NT2/D1 (cell line): ENCODE data around the gene ABHD12.

Experiments
- DNase-seq: peaks from one replicate; pipeline ENCODE4 v3.0.0-alpha.2; 2011; ENCODE audit warnings: low read depth, low spot score
- H3K27me3 ChIP-seq: 2 replicates; pipeline ENCODE4 v1.6.0; 2011; ENCODE audit warnings: mild to moderate bottlenecking; ENCODE audit not compliant: insufficient read length, insufficient read depth
- H3K36me3 ChIP-seq: 2 replicates; pipeline ENCODE4 v1.6.1; 2011; ENCODE audit warnings: mild to moderate bottlenecking, low read length, mixed read lengths; ENCODE audit not compliant: insufficient read depth, insufficient read length
- H3K4me1 ChIP-seq: 2 replicates; pipeline ENCODE4 v1.5.1; 2011; ENCODE audit not compliant: insufficient read depth, insufficient read length
- H3K4me3 ChIP-seq: 2 replicates; pipeline ENCODE4 v1.5.1; 2011; ENCODE audit warnings: low read depth; ENCODE audit not compliant: insufficient read length
- H3K9ac ChIP-seq: 2 replicates; pipeline ENCODE4 v1.6.0; 2011; ENCODE audit warnings: low read depth; ENCODE audit not compliant: insufficient read length
- H3K9me3 ChIP-seq: 2 replicates; pipeline ENCODE4 v1.5.1; 2011; ENCODE audit warnings: mild to moderate bottlenecking, low read length; ENCODE audit not compliant: insufficient read depth
- SUZ12 ChIP-seq: IDR thresholded peaks from 2 replicates; pipeline ENCODE4 v1.6.1; 2011; ENCODE audit not compliant: insufficient read length, insufficient read depth; ENCODE audit errors: extremely low read depth
- YY1 ChIP-seq: IDR thresholded peaks from 2 replicates; pipeline ENCODE4 v1.6.1; 2011; ENCODE audit not compliant: insufficient read length, insufficient read depth
- ZNF274 ChIP-seq: IDR thresholded peaks from 2 replicates; pipeline ENCODE4 v1.6.1; 2011; ENCODE audit warnings: mild to moderate bottlenecking, low read depth, low read length

ABHD12 gene

DNA sequence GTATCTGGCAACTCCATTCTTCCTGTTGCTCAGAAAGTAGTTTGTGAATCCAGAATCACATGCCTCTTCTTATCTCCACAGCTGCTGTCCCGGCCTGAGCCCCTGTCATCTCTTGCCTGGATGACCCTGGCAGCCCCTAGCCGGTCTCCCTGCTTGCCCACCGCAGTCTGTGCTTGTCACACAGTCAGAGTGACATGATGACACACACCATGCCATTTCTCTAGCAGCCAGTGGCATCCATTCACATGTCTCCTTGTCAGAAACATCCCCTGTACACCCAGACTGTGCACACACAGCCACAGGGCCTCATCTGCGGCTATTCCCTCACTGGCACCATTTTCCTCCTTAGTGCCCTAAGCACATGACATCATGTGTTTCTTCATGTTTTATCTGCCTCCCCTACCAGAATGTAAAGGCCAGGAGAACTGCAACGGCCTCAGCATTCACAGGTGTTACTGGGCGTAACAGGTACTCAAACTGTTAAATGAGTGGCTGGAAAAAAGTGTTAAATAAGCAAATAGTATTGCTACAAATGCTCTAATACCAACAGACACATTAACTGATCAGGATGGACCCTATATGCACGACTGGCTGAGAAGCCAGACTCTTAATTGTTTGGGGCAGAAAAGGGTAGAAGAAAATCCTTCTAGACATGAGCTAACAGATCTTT is 9.6 kb downstream of the ABHD12 start:
- H3K4me3 ChIP-seq, result no peak overlapping the region
- H3K4me1 ChIP-seq, result no peaks in the 10 kb centered on the region
- H3K9me3 ChIP-seq, result no peaks in the 10 kb centered on the region
- H3K36me3 ChIP-seq, result peaks cover 18% of the 10 kb centered on the region
- H3K9ac ChIP-seq, result no peak overlapping the region
- H3K27me3 ChIP-seq, result no peaks in the 10 kb centered on the region
- DNase-seq, result no peak
- TF ChIP-seq ZNF274 (no peak), SUZ12 (no peak), YY1 (no peak)

GRCh38 chr20:25378884-25379733 is 11.5 kb downstream of the ABHD12 start:
- Histone ChIP-seq H3K36me3 (peaks cover 15% of the 10 kb centered on the region), H3K9ac (no peak overlapping the region), H3K27me3 (no peaks in the 10 kb centered on the region), H3K4me3 (no peak overlapping the region), H3K4me1 (no peaks in the 10 kb centered on the region), H3K9me3 (no peaks in the 10 kb centered on the region)
- no peak for DNase-seq
- TF ChIP-seq YY1, result no peak
- no peak for TF ChIP-seq SUZ12
- no peak for TF ChIP-seq ZNF274

DNA sequence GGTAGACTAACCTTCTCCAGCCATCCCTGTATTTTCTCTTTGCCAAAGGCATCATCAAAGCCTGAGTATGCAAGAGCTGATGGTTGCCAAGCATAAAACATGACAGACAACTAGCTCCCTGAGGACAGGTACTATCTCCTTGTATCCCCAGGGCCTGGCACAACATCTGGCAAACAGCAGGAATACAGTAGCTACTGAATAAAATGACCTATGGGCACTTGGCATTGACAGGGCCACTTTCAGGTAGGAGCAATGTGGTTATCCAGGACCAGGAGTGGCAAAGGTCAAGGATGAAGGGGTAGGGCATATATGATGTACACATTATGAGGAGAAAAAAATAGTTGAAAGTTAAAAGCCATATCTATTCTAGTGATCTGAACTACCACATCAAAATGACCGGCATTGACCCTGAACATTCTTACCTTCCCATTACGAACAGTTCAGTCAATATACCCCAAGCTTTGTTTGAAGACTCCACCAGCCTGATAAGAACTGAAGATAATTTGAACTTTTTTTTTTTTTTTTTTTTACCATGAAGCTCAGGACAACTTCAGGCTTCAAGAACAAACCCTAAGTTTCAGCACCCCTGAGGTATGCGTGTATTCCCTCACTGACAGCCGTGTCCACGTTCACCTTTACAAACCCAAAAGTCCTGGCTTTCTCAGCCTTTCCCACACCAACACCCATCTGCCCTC is 12.3 kb downstream of the ABHD12 start:
- H3K4me1 ChIP-seq, result no peaks in the 10 kb centered on the region
- no peak overlapping the region for H3K4me3 ChIP-seq
- H3K9me3 ChIP-seq, result no peaks in the 10 kb centered on the region
- H3K9ac ChIP-seq, result no peak overlapping the region
- TF ChIP-seq SUZ12, result no peak
- no peak for TF ChIP-seq YY1
- TF ChIP-seq ZNF274, result no peak
- H3K27me3 ChIP-seq, result no peaks in the 10 kb centered on the region
- DNase-seq, result no peak
- H3K36me3 ChIP-seq, result peaks cover 15% of the 10 kb centered on the region

DNA sequence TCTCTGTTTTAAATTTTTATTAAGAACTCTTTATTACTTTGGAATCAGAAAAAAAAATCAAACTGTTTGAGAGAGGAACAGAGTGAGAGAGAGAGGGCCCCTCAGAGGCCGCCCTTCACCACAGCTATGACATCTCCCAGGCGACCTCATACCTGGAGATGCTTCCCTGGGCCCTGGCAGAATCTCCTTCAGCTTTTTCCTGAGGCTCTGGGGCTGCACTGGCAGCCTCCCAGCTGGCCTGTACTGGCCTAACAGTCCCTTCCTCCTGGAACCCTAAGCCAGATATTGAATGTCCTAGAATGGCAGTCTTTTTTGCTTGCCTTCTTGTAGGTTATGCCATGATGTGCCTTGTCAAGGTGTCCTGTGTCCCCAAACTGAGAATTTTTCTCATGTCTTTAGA is 13.7 kb downstream of the ABHD12 start:
- no peaks in the 10 kb centered on the region for H3K9me3 ChIP-seq
- H3K4me1 ChIP-seq, result no peaks in the 10 kb centered on the region
- H3K9ac ChIP-seq, result no peak overlapping the region
- no peak overlapping the region for H3K4me3 ChIP-seq
- peaks cover 11% of the 10 kb centered on the region for H3K36me3 ChIP-seq
- no peaks in the 10 kb centered on the region for H3K27me3 ChIP-seq
- TF ChIP-seq ZNF274 (no peak), SUZ12 (no peak), YY1 (no peak)
- no peak for DNase-seq

DNA sequence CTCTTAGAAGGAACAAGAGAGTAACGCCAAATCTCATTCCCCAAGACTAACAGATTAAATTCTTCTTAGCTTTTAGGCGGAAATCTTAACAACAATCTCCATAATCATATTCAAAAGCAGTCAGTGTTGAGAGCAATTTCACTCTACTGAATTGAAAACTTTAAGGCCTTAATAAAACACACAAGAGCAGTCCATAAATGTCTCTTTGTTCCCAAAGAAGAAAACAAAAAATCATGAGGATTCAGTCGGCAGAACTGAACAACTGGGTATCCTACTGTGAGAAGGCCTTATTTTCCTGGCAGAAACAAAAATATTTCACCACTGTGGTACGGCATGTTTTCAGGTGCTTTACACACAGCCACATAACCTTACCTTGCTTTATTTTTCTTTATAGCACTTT is 14.4 kb downstream of the ABHD12 start:
- no peak for DNase-seq
- no peaks in the 10 kb centered on the region for H3K9me3 ChIP-seq
- H3K9ac ChIP-seq, result no peak overlapping the region
- no peaks in the 10 kb centered on the region for H3K27me3 ChIP-seq
- H3K36me3 ChIP-seq, result peaks cover 6% of the 10 kb centered on the region
- H3K4me3 ChIP-seq, result no peak overlapping the region
- TF ChIP-seq YY1 (no peak), SUZ12 (no peak), ZNF274 (no peak)
- no peaks in the 10 kb centered on the region for H3K4me1 ChIP-seq

- Histone ChIP-seq H3K9me3 (no peaks in the 10 kb centered on the region), H3K9ac (no peak overlapping the region), H3K4me3 (no peak overlapping the region), H3K27me3 (no peaks in the 10 kb centered on the region), H3K4me1 (no peaks in the 10 kb centered on the region), H3K36me3 (peaks cover 2% of the 10 kb centered on the region)
- TF ChIP-seq SUZ12, result no peak
- no peak for TF ChIP-seq YY1
- TF ChIP-seq ZNF274, result no peak
- no peak for DNase-seq
Measured at GRCh38 chr20:25374842-25375241, 15.8 kb downstream of the ABHD12 start.
